HepG2 (cell line): ENCODE data around the gene NEDD4L. TPM values are rescaled to one million over a fixed set of nuclear protein-coding genes. Genes with fewer than 3 reads are reported as not detected.
A peak's percentile ranks its signal among the peaks of the same experiment; 100 is the strongest.

ENCODE experiments used
- GATA4 ChIP-seq: sonication (generic); IDR thresholded peaks from 2 replicates; pipeline ENCODE4 v1.6.1; 2016; ENCODE audit warnings: antibody characterized with exemption, low read depth, borderline replicate concordance
- HDAC1 ChIP-seq: sonication (generic); formaldehyde crosslinking; IDR thresholded peaks from 2 replicates; pipeline ENCODE4 v1.5.1; 2020; ENCODE audit warnings: mild to moderate bottlenecking, missing genetic modification reagents
- NFE2 ChIP-seq: sonication (generic); formaldehyde crosslinking; IDR thresholded peaks from 2 replicates; pipeline ENCODE4 v1.4.0; 2020; ENCODE audit warnings: missing genetic modification reagents
- RBFOX2 ChIP-seq: fragments of 200-400 bp; formaldehyde crosslinking; IDR thresholded peaks from 2 replicates; pipeline ENCODE4 v1.6.1; 2017; ENCODE audit warnings: low read depth, mild to moderate bottlenecking, low read length
- SALL1 ChIP-seq: sonication (generic); formaldehyde crosslinking; IDR thresholded peaks from 2 replicates; pipeline ENCODE4 v1.8.0; 2022; ENCODE audit warnings: mild to moderate bottlenecking, missing genetic modification reagents
- YEATS4 ChIP-seq: sonication (generic); formaldehyde crosslinking; IDR thresholded peaks from 2 replicates; pipeline ENCODE4 v1.4.0; 2020; ENCODE audit warnings: missing genetic modification reagents, borderline replicate concordance
- ZFY ChIP-seq: sonication (generic); formaldehyde crosslinking; IDR thresholded peaks from 2 replicates; pipeline ENCODE4 v1.4.0; 2020; ENCODE audit warnings: missing genetic modification reagents
- ZFYVE20 ChIP-seq: sonication (generic); formaldehyde crosslinking; IDR thresholded peaks from 2 replicates; pipeline ENCODE4 v1.8.0; 2023; ENCODE audit warnings: low read depth, mild to moderate bottlenecking, moderate library complexity, missing genetic modification reagents, borderline replicate concordance
- ZNF382 ChIP-seq: sonication (generic); formaldehyde crosslinking; IDR thresholded peaks from 2 replicates; pipeline ENCODE4 v1.5.0; 2020; ENCODE audit warnings: missing genetic modification reagents, mild to moderate bottlenecking, borderline replicate concordance
- polyA plus RNA-seq, 8 experiments: library from polyadenylated mRNA; depleted of rRNA in 3 of 8; stranded (reverse) in 7 of 8; unstranded in 1 of 8; fragments of >200 nt; fragmentation: Illumina TruSeq in 4 of 8; extraction: Trizol in 4 of 8; gene quantifications; 2 replicates each; pipeline versions ENCODE4 v1.2.1 to v1.2.3, GENCODE V29; 2011 to 2016; ENCODE audit warnings: low read depth in 4 of 8, missing spikeins in 1 of 8, mixed read lengths in 1 of 8; ENCODE audit not compliant: insufficient read depth in 1 of 8
- total RNA-seq, 5 experiments: library from RNA; depleted of rRNA; stranded (reverse); fragments of >200 nt; fragmentation: Illumina TruSeq; extraction: Trizol; gene quantifications; 2 replicates each; pipeline ENCODE4 v1.2.3, GENCODE V29; 2016; ENCODE audit warnings: low read depth in 1 of 5
- TF ChIP-seq, protein P1 (sequence below): sonication (generic); formaldehyde crosslinking; IDR thresholded peaks from 2 replicates; pipeline ENCODE4 v1.4.0; 2020; ENCODE audit warnings: mild to moderate bottlenecking, missing genetic modification reagents, borderline replicate concordance
- TF ChIP-seq, protein P2 (sequence below): sonication (generic); formaldehyde crosslinking; IDR thresholded peaks from 2 replicates; pipeline ENCODE4 v1.4.0; 2020; ENCODE audit warnings: missing genetic modification reagents
- TF ChIP-seq, protein P3 (sequence below): sonication (generic); formaldehyde crosslinking; IDR thresholded peaks from 2 replicates; pipeline ENCODE4 v1.4.0; 2020; ENCODE audit warnings: missing genetic modification reagents, mild to moderate bottlenecking, borderline replicate concordance
- TF ChIP-seq, protein P4 (sequence below): sonication (generic); formaldehyde crosslinking; IDR thresholded peaks from 2 replicates; pipeline ENCODE4 v1.4.0; 2020; ENCODE audit warnings: mild to moderate bottlenecking, missing genetic modification reagents

NEDD4L gene
- total and polyA plus RNA-seq, 2 of the 13 experiments (the other 11 are each of a cell fraction or from before 2014, with no cell fraction given) = 168 to 390 TPM

DNA sequence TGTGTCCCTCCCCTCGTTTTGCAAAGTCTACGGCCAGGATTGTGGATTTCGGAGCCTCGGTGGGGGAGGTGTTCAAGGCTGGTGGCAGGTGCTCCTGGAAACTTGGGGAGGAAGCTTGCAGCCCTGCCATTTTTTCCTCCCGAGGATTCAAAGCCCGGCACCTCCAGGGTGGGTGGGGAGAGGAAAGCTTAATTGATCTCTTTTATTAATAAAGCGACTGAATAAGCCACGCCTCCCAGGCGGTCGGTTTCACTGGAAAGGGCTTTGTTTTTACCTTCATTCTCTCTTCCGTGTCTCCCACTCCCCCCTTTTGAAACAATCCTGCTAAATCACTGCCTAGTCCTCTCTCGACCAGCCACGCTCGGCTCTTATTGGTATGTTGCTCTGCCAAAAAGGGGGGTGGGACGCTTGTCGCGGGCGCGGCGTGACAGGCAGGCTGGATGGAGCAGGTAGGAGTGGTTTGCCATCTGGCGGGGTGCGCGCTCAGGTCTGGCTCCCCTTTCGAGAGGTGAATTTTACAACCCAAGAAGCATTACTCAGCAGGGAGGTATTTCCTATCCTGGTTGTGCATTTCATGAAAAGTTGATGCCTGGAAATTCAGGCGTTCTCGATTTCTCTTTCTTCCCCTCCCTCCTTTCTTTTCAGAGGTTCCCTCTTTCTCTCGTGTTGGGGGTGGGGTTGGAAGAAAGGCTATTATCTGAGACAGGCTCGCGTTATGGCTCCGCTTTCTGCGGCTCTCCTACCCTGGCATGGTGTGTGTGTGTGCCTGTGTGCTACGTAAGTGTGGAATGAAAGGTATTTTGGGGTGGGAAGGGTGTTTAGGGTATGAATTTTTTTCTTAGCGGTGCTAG lies 1.4 kb downstream of the NEDD4L start (continued):
- TF ChIP-seq, protein P1, sequence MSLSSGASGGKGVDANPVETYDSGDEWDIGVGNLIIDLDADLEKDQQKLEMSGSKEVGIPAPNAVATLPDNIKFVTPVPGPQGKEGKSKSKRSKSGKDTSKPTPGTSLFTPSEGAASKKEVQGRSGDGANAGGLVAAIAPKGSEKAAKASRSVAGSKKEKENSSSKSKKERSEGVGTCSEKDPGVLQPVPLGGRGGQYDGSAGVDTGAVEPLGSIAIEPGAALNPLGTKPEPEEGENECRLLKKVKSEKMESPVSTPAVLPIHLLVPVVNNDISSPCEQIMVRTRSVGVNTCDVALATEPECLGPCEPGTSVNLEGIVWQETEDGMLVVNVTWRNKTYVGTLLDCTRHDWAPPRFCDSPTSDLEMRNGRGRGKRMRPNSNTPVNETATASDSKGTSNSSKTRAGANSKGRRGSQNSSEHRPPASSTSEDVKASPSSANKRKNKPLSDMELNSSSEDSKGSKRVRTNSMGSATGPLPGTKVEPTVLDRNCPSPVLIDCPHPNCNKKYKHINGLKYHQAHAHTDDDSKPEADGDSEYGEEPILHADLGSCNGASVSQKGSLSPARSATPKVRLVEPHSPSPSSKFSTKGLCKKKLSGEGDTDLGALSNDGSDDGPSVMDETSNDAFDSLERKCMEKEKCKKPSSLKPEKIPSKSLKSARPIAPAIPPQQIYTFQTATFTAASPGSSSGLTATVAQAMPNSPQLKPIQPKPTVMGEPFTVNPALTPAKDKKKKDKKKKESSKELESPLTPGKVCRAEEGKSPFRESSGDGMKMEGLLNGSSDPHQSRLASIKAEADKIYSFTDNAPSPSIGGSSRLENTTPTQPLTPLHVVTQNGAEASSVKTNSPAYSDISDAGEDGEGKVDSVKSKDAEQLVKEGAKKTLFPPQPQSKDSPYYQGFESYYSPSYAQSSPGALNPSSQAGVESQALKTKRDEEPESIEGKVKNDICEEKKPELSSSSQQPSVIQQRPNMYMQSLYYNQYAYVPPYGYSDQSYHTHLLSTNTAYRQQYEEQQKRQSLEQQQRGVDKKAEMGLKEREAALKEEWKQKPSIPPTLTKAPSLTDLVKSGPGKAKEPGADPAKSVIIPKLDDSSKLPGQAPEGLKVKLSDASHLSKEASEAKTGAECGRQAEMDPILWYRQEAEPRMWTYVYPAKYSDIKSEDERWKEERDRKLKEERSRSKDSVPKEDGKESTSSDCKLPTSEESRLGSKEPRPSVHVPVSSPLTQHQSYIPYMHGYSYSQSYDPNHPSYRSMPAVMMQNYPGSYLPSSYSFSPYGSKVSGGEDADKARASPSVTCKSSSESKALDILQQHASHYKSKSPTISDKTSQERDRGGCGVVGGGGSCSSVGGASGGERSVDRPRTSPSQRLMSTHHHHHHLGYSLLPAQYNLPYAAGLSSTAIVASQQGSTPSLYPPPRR (CRISPR knock-in tag) = no peak
- no peak for TF ChIP-seq ZNF382 (CRISPR knock-in tag)
- TF ChIP-seq, protein P2, sequence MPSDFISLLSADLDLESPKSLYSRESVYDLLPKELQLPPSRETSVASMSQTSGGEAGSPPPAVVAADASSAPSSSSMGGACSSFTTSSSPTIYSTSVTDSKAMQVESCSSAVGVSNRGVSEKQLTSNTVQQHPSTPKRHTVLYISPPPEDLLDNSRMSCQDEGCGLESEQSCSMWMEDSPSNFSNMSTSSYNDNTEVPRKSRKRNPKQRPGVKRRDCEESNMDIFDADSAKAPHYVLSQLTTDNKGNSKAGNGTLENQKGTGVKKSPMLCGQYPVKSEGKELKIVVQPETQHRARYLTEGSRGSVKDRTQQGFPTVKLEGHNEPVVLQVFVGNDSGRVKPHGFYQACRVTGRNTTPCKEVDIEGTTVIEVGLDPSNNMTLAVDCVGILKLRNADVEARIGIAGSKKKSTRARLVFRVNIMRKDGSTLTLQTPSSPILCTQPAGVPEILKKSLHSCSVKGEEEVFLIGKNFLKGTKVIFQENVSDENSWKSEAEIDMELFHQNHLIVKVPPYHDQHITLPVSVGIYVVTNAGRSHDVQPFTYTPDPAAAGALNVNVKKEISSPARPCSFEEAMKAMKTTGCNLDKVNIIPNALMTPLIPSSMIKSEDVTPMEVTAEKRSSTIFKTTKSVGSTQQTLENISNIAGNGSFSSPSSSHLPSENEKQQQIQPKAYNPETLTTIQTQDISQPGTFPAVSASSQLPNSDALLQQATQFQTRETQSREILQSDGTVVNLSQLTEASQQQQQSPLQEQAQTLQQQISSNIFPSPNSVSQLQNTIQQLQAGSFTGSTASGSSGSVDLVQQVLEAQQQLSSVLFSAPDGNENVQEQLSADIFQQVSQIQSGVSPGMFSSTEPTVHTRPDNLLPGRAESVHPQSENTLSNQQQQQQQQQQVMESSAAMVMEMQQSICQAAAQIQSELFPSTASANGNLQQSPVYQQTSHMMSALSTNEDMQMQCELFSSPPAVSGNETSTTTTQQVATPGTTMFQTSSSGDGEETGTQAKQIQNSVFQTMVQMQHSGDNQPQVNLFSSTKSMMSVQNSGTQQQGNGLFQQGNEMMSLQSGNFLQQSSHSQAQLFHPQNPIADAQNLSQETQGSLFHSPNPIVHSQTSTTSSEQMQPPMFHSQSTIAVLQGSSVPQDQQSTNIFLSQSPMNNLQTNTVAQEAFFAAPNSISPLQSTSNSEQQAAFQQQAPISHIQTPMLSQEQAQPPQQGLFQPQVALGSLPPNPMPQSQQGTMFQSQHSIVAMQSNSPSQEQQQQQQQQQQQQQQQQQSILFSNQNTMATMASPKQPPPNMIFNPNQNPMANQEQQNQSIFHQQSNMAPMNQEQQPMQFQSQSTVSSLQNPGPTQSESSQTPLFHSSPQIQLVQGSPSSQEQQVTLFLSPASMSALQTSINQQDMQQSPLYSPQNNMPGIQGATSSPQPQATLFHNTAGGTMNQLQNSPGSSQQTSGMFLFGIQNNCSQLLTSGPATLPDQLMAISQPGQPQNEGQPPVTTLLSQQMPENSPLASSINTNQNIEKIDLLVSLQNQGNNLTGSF (CRISPR knock-in tag) = no peak
- no peak for TF ChIP-seq ZFY (CRISPR knock-in tag)
- peak; percentile 45; the same call in 1 of the 2 replicates for TF ChIP-seq SALL1 (CRISPR knock-in tag)
- no peak for TF ChIP-seq HDAC1 (CRISPR knock-in tag)
- TF ChIP-seq ZFYVE20 (CRISPR knock-in tag) = no peak
- TF ChIP-seq, protein P3, sequence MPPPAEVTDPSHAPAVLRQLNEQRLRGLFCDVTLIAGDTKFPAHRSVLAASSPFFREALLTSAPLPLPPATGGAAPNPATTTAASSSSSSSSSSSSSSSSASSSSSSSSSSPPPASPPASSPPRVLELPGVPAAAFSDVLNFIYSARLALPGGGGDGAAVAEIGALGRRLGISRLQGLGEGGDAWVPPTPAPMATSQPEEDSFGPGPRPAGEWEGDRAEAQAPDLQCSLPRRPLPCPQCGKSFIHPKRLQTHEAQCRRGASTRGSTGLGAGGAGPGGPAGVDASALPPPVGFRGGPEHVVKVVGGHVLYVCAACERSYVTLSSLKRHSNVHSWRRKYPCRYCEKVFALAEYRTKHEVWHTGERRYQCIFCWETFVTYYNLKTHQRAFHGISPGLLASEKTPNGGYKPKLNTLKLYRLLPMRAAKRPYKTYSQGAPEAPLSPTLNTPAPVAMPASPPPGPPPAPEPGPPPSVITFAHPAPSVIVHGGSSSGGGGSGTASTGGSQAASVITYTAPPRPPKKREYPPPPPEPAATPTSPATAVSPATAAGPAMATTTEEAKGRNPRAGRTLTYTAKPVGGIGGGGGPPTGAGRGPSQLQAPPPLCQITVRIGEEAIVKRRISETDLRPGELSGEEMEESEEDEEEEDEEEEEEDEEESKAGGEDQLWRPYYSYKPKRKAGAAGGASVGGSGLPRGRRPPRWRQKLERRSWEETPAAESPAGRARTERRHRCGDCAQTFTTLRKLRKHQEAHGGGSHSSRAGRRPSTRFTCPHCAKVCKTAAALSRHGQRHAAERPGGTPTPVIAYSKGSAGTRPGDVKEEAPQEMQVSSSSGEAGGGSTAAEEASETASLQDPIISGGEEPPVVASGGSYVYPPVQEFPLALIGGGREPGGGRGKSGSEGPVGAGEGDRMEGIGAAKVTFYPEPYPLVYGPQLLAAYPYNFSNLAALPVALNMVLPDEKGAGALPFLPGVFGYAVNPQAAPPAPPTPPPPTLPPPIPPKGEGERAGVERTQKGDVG (CRISPR knock-in tag) = no peak
- TF ChIP-seq GATA4 = no peak
- no peak for TF ChIP-seq YEATS4
- no peak for TF ChIP-seq NFE2
- TF ChIP-seq, protein P4, sequence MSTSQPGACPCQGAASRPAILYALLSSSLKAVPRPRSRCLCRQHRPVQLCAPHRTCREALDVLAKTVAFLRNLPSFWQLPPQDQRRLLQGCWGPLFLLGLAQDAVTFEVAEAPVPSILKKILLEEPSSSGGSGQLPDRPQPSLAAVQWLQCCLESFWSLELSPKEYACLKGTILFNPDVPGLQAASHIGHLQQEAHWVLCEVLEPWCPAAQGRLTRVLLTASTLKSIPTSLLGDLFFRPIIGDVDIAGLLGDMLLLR (CRISPR knock-in tag) = no peak
- TF ChIP-seq RBFOX2 = peak; percentile 69
